Measurements from ENCODE around the gene DNAJC17. TPM values are rescaled to one million over a fixed set of nuclear protein-coding genes. Genes with fewer than 3 reads are reported as not detected.
A peak's percentile ranks its signal among the peaks of the same experiment; 100 is the strongest.

The DNAJC17 gene
- total RNA-seq (2016; rRNA removed; fragmentation: Illumina TruSeq; extraction: Trizol) (26.5 and 30.2 TPM in 2 replicates), polyA plus RNA-seq (2011; rRNA removed) (22.2 and 23.0 TPM in 2 replicates), polyA minus RNA-seq (2011; rRNA and poly(A)+ RNA removed; ENCODE audit: low replicate concordance) (9.9 and 24.8 TPM in 2 replicates), Bru-seq, nascent RNA (percentile 55 among the genes with signal in this experiment), BruChase-seq, experiment 1, labeled RNA remaining after a 6-hour chase (percentile 51 among the genes with signal in this experiment), BruChase-seq, experiment 2, labeled RNA remaining after a 2-hour chase (percentile 59 among the genes with signal in this experiment)
- total RNA-seq (2016; cell fraction: cytosol; rRNA removed; fragmentation: Illumina TruSeq; extraction: Trizol; ENCODE audit: low read depth) = 6.4 and 7.8 TPM in 2 replicates
- total RNA-seq (2016; cell fraction: insoluble cytoplasmic fraction; rRNA removed; fragmentation: Illumina TruSeq; extraction: Trizol) = 30.1 and 30.4 TPM in 2 replicates
- total RNA-seq (2016; cell fraction: membrane; rRNA removed; fragmentation: Illumina TruSeq; extraction: Trizol) = 7.4 and 8.6 TPM in 2 replicates
- 17.9 and 19.3 TPM in 2 replicates for total RNA-seq (2016; cell fraction: nucleus; rRNA removed; fragmentation: Illumina TruSeq; extraction: Trizol)
- 25.4 and 31.1 TPM in 2 replicates for polyA plus RNA-seq (2011; cell fraction: cytosol; rRNA removed)
- 71.0 and 88.9 TPM in 2 replicates for polyA plus RNA-seq (2011; cell fraction: nucleus; rRNA removed)
- polyA plus RNA-seq (2012) = 15.6 and 17.8 TPM in 2 replicates
- polyA plus RNA-seq (2016; cell fraction: cytosol; fragmentation: Illumina TruSeq; extraction: Trizol; ENCODE audit: low read depth) = 4.4 TPM in 2 replicates
- 27.5 and 28.1 TPM in 2 replicates for polyA plus RNA-seq (2016; cell fraction: insoluble cytoplasmic fraction; fragmentation: Illumina TruSeq; extraction: Trizol; ENCODE audit: low read depth)
- 3.8 and 5.1 TPM in 2 replicates for polyA plus RNA-seq (2016; cell fraction: membrane; fragmentation: Illumina TruSeq; extraction: Trizol; ENCODE audit: low read depth)
- polyA plus RNA-seq (2016; cell fraction: nucleus; fragmentation: Illumina TruSeq; extraction: Trizol; ENCODE audit: insufficient read depth, low read depth) = 36.5 and 39.9 TPM in 2 replicates
- polyA minus RNA-seq (2011; cell fraction: cytosol; rRNA and poly(A)+ RNA removed) = 5.3 and 10.7 TPM in 2 replicates
- 27.2 and 33.7 TPM in 2 replicates for polyA minus RNA-seq (2011; cell fraction: nucleus; rRNA and poly(A)+ RNA removed)
- long read RNA-seq, experiment 1, transcript DNAJC17-201 (11 exons, 3,731 nt) = major isoform, 9 of 11 reads
- long read RNA-seq, experiment 1, partial matches to known transcripts = 1 of 11 reads
- long read RNA-seq, experiment 1, other reads (novel, unspliced or antisense) = 1 of 11 reads
- long read RNA-seq, experiment 2, transcript DNAJC17-201 (11 exons, 3,731 nt) = major isoform, 5 of 15 reads
- long read RNA-seq, experiment 2, partial matches to known transcripts = 8 of 15 reads
- long read RNA-seq, experiment 2, other reads (novel, unspliced or antisense) = 2 of 15 reads

- FAIRE-seq (peak; percentile 67), ATAC-seq (peak; percentile 98), DNase-seq (ENCODE audit: low spot score) (peak; percentile 96)
- H3K4me1 ChIP-seq (ENCODE audit: insufficient read depth, low read length) = peaks cover 39% of the 10 kb centered on the region
- BruUV-seq (replicated peaks) = TSS peak; percentile 84
- ChIA-PET CTCF (ENCODE audit: low intra/inter-chr PET ratio, low total read pairs) (no interaction called here), POLR2A (interaction anchor here (0.6 to 1.9 kb wide), 20 partner anchors 11 to 945 kb away, joined by 3 to 10 read pairs (median 3); partner anchors contain the start of genes DLL4, GCHFR, PPP1R14D and RHOV)
- H3K9me3 ChIP-seq (ENCODE audit: low read length) = no peaks in the 10 kb centered on the region
- under 1% methylated on average over 23 of the region's 64 CpGs for WGBS (ENCODE audit: low lambda C conversion rate)
- intact Hi-C loops (cut with micrococcal nuclease; ENCODE audit: unreplicated experiment) (no loop called here), in situ Hi-C loops (cut with HindIII; ENCODE audit: extremely low pct_ligation_motif_present, low pct_unique_long_range_greater_than_20kb) (no loop called here)
- H3K4me2 ChIP-seq (ENCODE audit: low read depth, low read length) = peak within 1 kb of the TSS; percentile 99
- H3K27me3 ChIP-seq (ENCODE audit: control insufficient read depth in 1 of 2, insufficient read depth in 2 of 2, low read length in 2 of 2) = no peaks in the 10 kb centered on the region; a peak in 1 of 5 replicates
- peaks cover 1 to 22% of the 10 kb centered on the region in 2 experiments; a peak in 3 of 5 replicates for H3K36me3 ChIP-seq (replicated peaks in 1 of 2; ENCODE audit: control insufficient read depth in 1 of 2, insufficient read depth in 2 of 2, low read length in 2 of 2)
- peaks cover 21% of the 10 kb centered on the region for H3K79me2 ChIP-seq (ENCODE audit: insufficient read depth, low read length)
- H3K27ac ChIP-seq (ENCODE audit: extremely low read length, insufficient read depth, low read length) = peak within 1 kb of the TSS; percentile 76
- H3K9ac ChIP-seq (ENCODE audit: insufficient read depth, low read depth, low read length) = peak within 1 kb of the TSS; percentile 82
- peak within 1 kb of the TSS; percentile 74 to 95 (median 79) for H3K4me3 ChIP-seq (replicated peaks in 1 of 3; ENCODE audit: insufficient read depth in 1 of 3, low read depth in 2 of 3, low read length in 3 of 3)
- no peaks in the 10 kb centered on the region for H4K20me1 ChIP-seq (ENCODE audit: insufficient read depth, low read length)
- peak within 1 kb of the TSS; percentile 65 for H2AFZ ChIP-seq (ENCODE audit: low read length)
- no peak for TF ChIP-seq MATR3 (CRISPR knock-in tag; IDR thresholded peaks at IDR 0.05)
- no peak for TF ChIP-seq ZNF280D (CRISPR knock-in tag; IDR thresholded peaks at IDR 0.05)
- peak; percentile 84 for TF ChIP-seq ZNF879 (CRISPR knock-in tag; IDR thresholded peaks at IDR 0.05)
- TF ChIP-seq ELK4 (CRISPR knock-in tag; IDR thresholded peaks at IDR 0.05; ENCODE audit: borderline replicate concordance) = no peak
- no peak; the same call in 1 of the 2 replicates for TF ChIP-seq BRD4 (CRISPR knock-in tag; IDR thresholded peaks at IDR 0.05)
- TF ChIP-seq ZFAT (CRISPR knock-in tag; conservative IDR thresholded peaks at IDR 0.05) = no peak
- no peak for TF ChIP-seq FOXP1 (IDR thresholded peaks at IDR 0.05)
- no peak for TF ChIP-seq FOXP1 (CRISPR knock-in tag; IDR thresholded peaks at IDR 0.05)
- TF ChIP-seq TAF15 (IDR thresholded peaks at IDR 0.05; ENCODE audit: low read depth, low read length, poor library complexity, severe bottlenecking) = no peak
- TF ChIP-seq ATF5 (CRISPR knock-in tag; IDR thresholded peaks at IDR 0.05; ENCODE audit: low read depth) = peak; percentile 65; the same call in 1 of the 2 replicates
Observed at GRCh38 chr15:40807028-40807887, at the start of gene DNAJC17, which contains the start of gene ZFYVE19. TSS of gene DNAJC17 (minus strand) at chr15:40807473. CDS start at chr15:40807446, 27 bp downstream. TSS of gene ZFYVE19 (plus strand) at chr15:40807089. CDS start at chr15:40807590, 501 bp downstream.

All from HepG2 (cell line).